NCI-H2196 (cell line): ENCODE measurements around the gene GMPPA.
A peak's percentile ranks its signal among the peaks of the same experiment; 100 is the strongest.

Experiments used
- DNase-seq: peaks from one replicate; lab custom pipeline; 2025; ENCODE audit not compliant: unreplicated experiment; lab: John Stamatoyannopoulos, UW

The GMPPA gene

GRCh38 chr2:219501849-219502248, 3.2 kb downstream of the GMPPA start:
- no peak for DNase-seq

GRCh38 chr2:219502618-219503017, 3.9 kb downstream of the GMPPA start:
- no peak for DNase-seq

GRCh38 chr2:219505585-219505984, 6.9 kb downstream of the GMPPA start:
- DNase-seq = no peak

- no peak for DNase-seq
Measured at GRCh38 chr2:219506153-219506801, 7.6 kb downstream of the GMPPA start.

GRCh38 chr2:219506802-219507526, 8.3 kb downstream of the GMPPA start:
- no peak for DNase-seq

- DNase-seq = no peak
Measured at GRCh38 chr2:219507581-219508443, 9.1 kb downstream of the GMPPA start.

- DNase-seq = no peak
Measured at GRCh38 chr2:219508444-219508734, 9.7 kb downstream of the GMPPA start.

- DNase-seq = no peak
Measured at GRCh38 chr2:219508971-219509779, 10.5 kb downstream of the GMPPA start.

- peak; percentile 59 for DNase-seq
Measured at GRCh38 chr2:219509780-219510511, 11.3 kb downstream of the GMPPA start.

GRCh38 chr2:219510512-219511135, 11.9 kb downstream of the GMPPA start:
- no peak for DNase-seq

- DNase-seq = no peak
Measured at GRCh38 chr2:219511547-219512325, 13.0 kb downstream of the GMPPA start.

GRCh38 chr2:219512524-219513216, 14.0 kb downstream of the GMPPA start:
- DNase-seq = no peak

GRCh38 chr2:219513787-219514186, 15.1 kb downstream of the GMPPA start:
- DNase-seq = no peak

GRCh38 chr2:219514196-219514761, 15.6 kb downstream of the GMPPA start, which contains the start of gene ASIC4:
Gene ASIC4, plus strand, starts transcription at chr2:219514482. Its CDS starts 243 bp downstream, at chr2:219514725.
- DNase-seq = no peak

GRCh38 chr2:219514836-219515235, 16.1 kb downstream of the GMPPA start:
- no peak for DNase-seq

- DNase-seq = no peak
Measured at GRCh38 chr2:219515874-219516629, 17.4 kb downstream of the GMPPA start.

- no peak for DNase-seq
Measured at GRCh38 chr2:219516888-219517287, 18.2 kb downstream of the GMPPA start.
